H9 (cell line): ENCODE measurements around the gene GATA2. TPM values are rescaled to one million over a fixed set of nuclear protein-coding genes. Genes with fewer than 3 reads are reported as not detected.

ENCODE experiments used
- DNase-seq: peaks from one replicate; pipeline ENCODE4 v3.0.0-alpha.2; 2017
- H2AFZ ChIP-seq: one replicate; pipeline ENCODE4 v1.6.1; 2013; ENCODE audit warnings: mild to moderate bottlenecking, low read length, control low read depth, moderate library complexity
- H2AK5ac ChIP-seq: 2 replicates; pipeline ENCODE4 v1.6.1; 2013; ENCODE audit warnings: low read length, control low read depth, mixed read lengths; ENCODE audit not compliant: insufficient read length
- H2BK120ac ChIP-seq: one replicate; pipeline ENCODE4 v1.6.1; 2013; ENCODE audit warnings: low read depth, mild to moderate bottlenecking, low read length, control low read depth, inconsistent platforms; ENCODE audit not compliant: poor library complexity, severe bottlenecking
- H2BK12ac ChIP-seq: 2 replicates; pipeline ENCODE4 v1.6.1; 2013; ENCODE audit warnings: low read length, control low read depth, mixed read lengths, low read depth; ENCODE audit not compliant: insufficient read length
- H2BK15ac ChIP-seq: 2 replicates; pipeline ENCODE4 v1.6.1; 2013; ENCODE audit warnings: low read depth, low read length, control low read depth
- H2BK20ac ChIP-seq: one replicate; pipeline ENCODE4 v1.6.1; 2013; ENCODE audit warnings: low read depth, mild to moderate bottlenecking, low read length, control low read depth, inconsistent platforms; ENCODE audit not compliant: poor library complexity, severe bottlenecking
- H2BK5ac ChIP-seq: 2 replicates; pipeline ENCODE4 v1.6.1; 2013; ENCODE audit warnings: low read length, control low read depth, mixed read lengths; ENCODE audit not compliant: insufficient read length
- H3K14ac ChIP-seq: 2 replicates; pipeline ENCODE4 v1.6.1; 2013; ENCODE audit warnings: low read length, control low read depth; ENCODE audit not compliant: insufficient read depth
- H3K18ac ChIP-seq: 2 replicates; pipeline ENCODE4 v1.6.1; 2013; ENCODE audit warnings: low read depth, mild to moderate bottlenecking, mixed read lengths, low read length, control low read depth; ENCODE audit not compliant: insufficient read length
- H3K23ac ChIP-seq: 2 replicates; pipeline ENCODE4 v1.6.1; 2013; ENCODE audit warnings: low read length, control low read depth, mixed read lengths, low read depth; ENCODE audit not compliant: insufficient read length
- H3K23me2 ChIP-seq: 2 replicates; pipeline ENCODE4 v1.6.1; 2013; ENCODE audit warnings: low read depth, mild to moderate bottlenecking, mixed read lengths, low read length, control low read depth; ENCODE audit not compliant: insufficient read length, poor library complexity, severe bottlenecking
- H3K27ac ChIP-seq: 2 replicates; pipeline ENCODE4 v1.5.1; 2013; ENCODE audit warnings: low read length, control low read depth, mixed read lengths, low read depth; ENCODE audit not compliant: insufficient read length
- H3K27me3 ChIP-seq: 2 replicates; pipeline ENCODE4 v1.6.1; 2013; ENCODE audit warnings: low read length, control low read depth, inconsistent platforms; ENCODE audit not compliant: insufficient read depth
- H3K4ac ChIP-seq: 2 replicates; pipeline ENCODE4 v1.6.1; 2013; ENCODE audit warnings: low read depth, mild to moderate bottlenecking, control low read depth, inconsistent platforms, low read length, moderate library complexity
- H3K4me1 ChIP-seq: 2 replicates; pipeline ENCODE4 v1.6.1; 2013; ENCODE audit warnings: low read length, control low read depth, inconsistent platforms; ENCODE audit not compliant: insufficient read depth
- H3K4me2 ChIP-seq: 2 replicates; pipeline ENCODE4 v1.6.1; 2013; ENCODE audit warnings: low read length, control low read depth, mixed read lengths; ENCODE audit not compliant: insufficient read length, insufficient read depth
- H3K56ac ChIP-seq: 2 replicates; pipeline ENCODE4 v1.6.1; 2013; ENCODE audit warnings: low read depth, mild to moderate bottlenecking, mixed read lengths, low read length, control low read depth; ENCODE audit not compliant: insufficient read length
- H3K79me1 ChIP-seq: 2 replicates; pipeline ENCODE4 v1.6.1; 2013; ENCODE audit warnings: low read depth, mild to moderate bottlenecking, moderate library complexity, low read length, control low read depth, inconsistent platforms; ENCODE audit not compliant: insufficient read depth, poor library complexity, severe bottlenecking
- H3K79me2 ChIP-seq: 2 replicates; pipeline ENCODE4 v1.6.1; 2013; ENCODE audit warnings: low read length, control low read depth, inconsistent platforms; ENCODE audit not compliant: insufficient read depth
- H3K9ac ChIP-seq: 2 replicates; pipeline ENCODE4 v1.6.1; 2013; ENCODE audit warnings: low read length, control low read depth, mixed read lengths; ENCODE audit not compliant: insufficient read length; ENCODE audit errors: extremely low read depth
- H3K9me3 ChIP-seq: one replicate; pipeline ENCODE4 v1.6.1; 2013; ENCODE audit warnings: low read depth, low read length, inconsistent platforms; ENCODE audit not compliant: control insufficient read depth
- H3T11ph ChIP-seq: one replicate; pipeline ENCODE4 v1.6.1; 2013; ENCODE audit warnings: mild to moderate bottlenecking, low read length, control low read depth, inconsistent platforms
- H4K20me1 ChIP-seq: one replicate; pipeline ENCODE4 v1.6.1; 2013; ENCODE audit not compliant: control insufficient read depth, insufficient read length, insufficient read depth
- H4K5ac ChIP-seq: 2 replicates; pipeline ENCODE4 v1.6.1; 2013; ENCODE audit warnings: low read depth, mild to moderate bottlenecking, mixed read lengths, low read length, control low read depth; ENCODE audit not compliant: insufficient read length
- H4K8ac ChIP-seq: replicated peaks from 2 replicates; pipeline ENCODE4 v1.6.1; 2013; ENCODE audit warnings: low read length, control low read depth, mixed read lengths, low read depth; ENCODE audit not compliant: insufficient read length
- H4K91ac ChIP-seq: 2 replicates; pipeline ENCODE4 v1.6.1; 2013; ENCODE audit warnings: low read depth, mild to moderate bottlenecking, moderate library complexity, mixed read lengths, low read length, control low read depth; ENCODE audit not compliant: insufficient read length
- H3K27ac Mint-ChIP-seq, 3 experiments: 2 replicates in 2 of 3; 3 replicates in 1 of 3; pipeline ENCODE4 v1.8.0; 2020 to 2021; ENCODE audit warnings: mixed read lengths in 3 of 3, mild to moderate bottlenecking in 1 of 3, moderate library complexity in 1 of 3
- H3K27me3 Mint-ChIP-seq: 2 replicates; pipeline ENCODE4 v1.8.0; 2021; ENCODE audit warnings: low read depth, mild to moderate bottlenecking, moderate library complexity, mixed read lengths
- H3K36me3 Mint-ChIP-seq, 3 experiments: 2 replicates in 2 of 3; 3 replicates in 1 of 3; pipeline ENCODE4 v1.8.0; 2020 to 2021; ENCODE audit warnings: low read depth in 3 of 3, mixed read lengths in 3 of 3; ENCODE audit not compliant: insufficient read depth in 1 of 3
- H3K4me1 Mint-ChIP-seq, 2 experiments: 2 replicates each; pipeline ENCODE4 v1.8.0; 2020; ENCODE audit warnings: mixed read lengths in 2 of 2
- H3K4me3 Mint-ChIP-seq, 2 experiments: 2 replicates in 1 of 2; 3 replicates in 1 of 2; pipeline ENCODE4 v1.8.0; 2020 to 2021; ENCODE audit warnings: mild to moderate bottlenecking in 2 of 2, mixed read lengths in 2 of 2, moderate library complexity in 1 of 2
- H3K9me3 Mint-ChIP-seq, 2 experiments: 2 replicates in 1 of 2; 3 replicates in 1 of 2; pipeline ENCODE4 v1.8.0; 2020; ENCODE audit warnings: mild to moderate bottlenecking in 2 of 2, mixed read lengths in 2 of 2, moderate library complexity in 1 of 2
- WGBS: extraction: QIAGEN DNeasy Blood & Tissue Kit; methylation state at CpG from one replicate; pipeline ENCODE4 v1.1.7; 2013; ENCODE audit warnings: missing lambda C conversion rate, low lambda C conversion rate, mixed read lengths; ENCODE audit not compliant: insufficient read length; ENCODE audit errors: extremely low coverage; 5-methylcytosine and 5-hydroxymethylcytosine counted together
- total RNA-seq: library from RNA; stranded (reverse); gene quantifications from 2 replicates; pipeline ENCODE4 v1.2.1, GENCODE V29; 2021
- TF ChIP-seq, protein P1 (sequence below): fragments of 200-600 bp; sonication (generic); conservative IDR thresholded peaks from 3 replicates; pipeline ENCODE4 v1.8.0; 2021; ENCODE audit warnings: antibody characterized with exemption, mild to moderate bottlenecking

GATA2 gene
- total RNA-seq, 1 experiment from 2014 or later = 1.9 TPM

DNA sequence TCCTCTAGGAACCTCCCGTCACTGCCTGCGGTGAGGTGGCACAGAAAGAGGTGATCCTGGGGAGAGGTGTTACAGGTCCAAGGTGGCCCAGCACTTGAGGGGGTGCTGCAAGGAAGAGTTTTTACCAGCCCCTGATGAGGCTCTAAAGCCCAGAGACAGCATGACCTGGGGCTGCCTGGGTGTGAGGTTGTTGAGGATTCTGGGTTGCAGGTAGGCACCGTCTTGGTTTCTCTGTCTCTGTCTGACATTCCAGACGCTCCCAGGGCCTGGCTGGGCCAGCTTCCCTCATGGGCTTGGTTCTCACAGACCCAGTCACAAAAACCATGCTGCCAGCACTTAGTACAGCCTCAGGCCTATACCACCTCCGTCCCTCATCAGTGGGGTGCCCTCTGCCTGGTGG, 57.4 kb downstream of the GATA2 start:
- Histone ChIP-seq H3K23me2 (peaks cover 7% of the 10 kb centered on the region), H3K9me3 (no peaks in the 10 kb centered on the region), H3K27me3 (peaks cover 12% of the 10 kb centered on the region; the same call in 1 of the 2 replicates), H3K79me1 (no peaks in the 10 kb centered on the region), H4K5ac (no peak overlapping the region), H4K20me1 (no peaks in the 10 kb centered on the region), H3K4ac (no peak overlapping the region), H3K18ac (no peak overlapping the region), H2BK12ac (no peak overlapping the region), H4K8ac (no peak overlapping the region), H2BK20ac (no peak overlapping the region), H2BK15ac (no peak overlapping the region), H2AFZ (no peak overlapping the region), H2BK120ac (no peak overlapping the region), H3K27ac (no peak overlapping the region), H3K79me2 (no peaks in the 10 kb centered on the region), H4K91ac (no peak overlapping the region), H2AK5ac (no peak overlapping the region), H3K14ac (no peak overlapping the region), H3T11ph (no peak overlapping the region), H3K23ac (no peak overlapping the region), H3K9ac (no peak overlapping the region), H3K56ac (no peak overlapping the region), H3K4me2 (no peak overlapping the region), H3K4me1 (peaks cover 2% of the 10 kb centered on the region; the same call in 1 of the 2 replicates), H2BK5ac (no peak overlapping the region)
- TF ChIP-seq, protein P1, sequence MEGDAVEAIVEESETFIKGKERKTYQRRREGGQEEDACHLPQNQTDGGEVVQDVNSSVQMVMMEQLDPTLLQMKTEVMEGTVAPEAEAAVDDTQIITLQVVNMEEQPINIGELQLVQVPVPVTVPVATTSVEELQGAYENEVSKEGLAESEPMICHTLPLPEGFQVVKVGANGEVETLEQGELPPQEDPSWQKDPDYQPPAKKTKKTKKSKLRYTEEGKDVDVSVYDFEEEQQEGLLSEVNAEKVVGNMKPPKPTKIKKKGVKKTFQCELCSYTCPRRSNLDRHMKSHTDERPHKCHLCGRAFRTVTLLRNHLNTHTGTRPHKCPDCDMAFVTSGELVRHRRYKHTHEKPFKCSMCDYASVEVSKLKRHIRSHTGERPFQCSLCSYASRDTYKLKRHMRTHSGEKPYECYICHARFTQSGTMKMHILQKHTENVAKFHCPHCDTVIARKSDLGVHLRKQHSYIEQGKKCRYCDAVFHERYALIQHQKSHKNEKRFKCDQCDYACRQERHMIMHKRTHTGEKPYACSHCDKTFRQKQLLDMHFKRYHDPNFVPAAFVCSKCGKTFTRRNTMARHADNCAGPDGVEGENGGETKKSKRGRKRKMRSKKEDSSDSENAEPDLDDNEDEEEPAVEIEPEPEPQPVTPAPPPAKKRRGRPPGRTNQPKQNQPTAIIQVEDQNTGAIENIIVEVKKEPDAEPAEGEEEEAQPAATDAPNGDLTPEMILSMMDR = no peak
- peaks cover 76% of the 10 kb centered on the region for H3K27me3 Mint-ChIP-seq
- H3K4me3 Mint-ChIP-seq = no peak overlapping the region
- H3K4me1 Mint-ChIP-seq = peaks cover 46 to 57% of the 10 kb centered on the region in 2 experiments
- no peaks in the 10 kb centered on the region; a peak in 2 of 7 replicates for H3K36me3 Mint-ChIP-seq
- no CpG with 5 or more reads among the region's 5 CpGs for WGBS
- H3K9me3 Mint-ChIP-seq = no peaks in the 10 kb centered on the region; a peak in 1 of 5 replicates
- no peak overlapping the region for H3K27ac Mint-ChIP-seq
- DNase-seq = no peak
